K562 (cell line): ENCODE results near the gene DCUN1D4. TPM values are rescaled to one million over a fixed set of nuclear protein-coding genes. Genes with fewer than 3 reads are reported as not detected.
A peak's percentile ranks its signal among the peaks of the same experiment; 100 is the strongest.

Experiments
- ATAC-seq: fragments of 200-7000 bp; cut with Tn5 transposase; 3 replicates; pipeline ENCODE4 v1.9.1; 2020; ENCODE audit warnings: moderate library complexity
- BruUV-seq: library from RNA; stranded (reverse); fragments of 400-500 nt; replicated peaks from 2 replicates; lab custom pipeline; 2021; lab: Mats Ljungman, UMichigan
- CTCF ChIA-PET: fragments of 300-600 bp; formaldehyde crosslinking; extraction: SDS; loops from one replicate; lab custom pipeline; 2021; ENCODE audit warnings: low intra/inter-chr PET ratio; lab: Yijun Ruan, JAX
- POLR2A ChIA-PET: fragments of 300-600, 350-650 bp; sonication (Branson Sonifier 250); formaldehyde crosslinking; extraction: SDS; loops from one replicate; lab custom pipeline; 2021; ENCODE audit warnings: antibody characterized with exemption, inconsistent platforms; lab: Yijun Ruan, JAX
- DNase-seq, 4 experiments: peaks; one replicate each; pipeline versions ENCODE4 v3.0.0 to v3.0.0-alpha.2; 2011 to 2018; ENCODE audit warnings: low spot score in 3 of 4, mixed read lengths in 3 of 4; ENCODE audit errors: extremely low read depth in 1 of 4
- FAIRE-seq: peaks from 2 replicates; lab custom pipeline; 2011; peaks lifted over from hg19 to GRCh38; lab: Jason Lieb, UNC
- H2AFZ ChIP-seq: 2 replicates; pipeline ENCODE4 v1.6.0; 2011; ENCODE audit warnings: low read depth, low read length, control low read depth, inconsistent platforms
- H3K27ac ChIP-seq: fragments of 200-600 bp; 3 replicates; pipeline ENCODE4 v1.8.0; 2011; ENCODE audit warnings: low read depth, mild to moderate bottlenecking, control low read depth, inconsistent platforms, low read length, moderate library complexity, mixed read lengths; ENCODE audit errors: extremely low read depth
- H3K27me3 ChIP-seq, 2 experiments: fragments of 300-600 bp in 1 of 2; 2 replicates in 1 of 2; 3 replicates in 1 of 2; pipeline versions ENCODE4 v1.6.0 to v1.8.0; 2011; ENCODE audit warnings: inconsistent platforms in 2 of 2, low read length in 2 of 2, mild to moderate bottlenecking in 1 of 2, mixed read lengths in 1 of 2, moderate library complexity in 1 of 2; ENCODE audit not compliant: control insufficient read depth in 2 of 2, insufficient read depth in 2 of 2
- H3K36me3 ChIP-seq: fragments of 300-600 bp; 3 replicates; pipeline ENCODE4 v1.8.0; 2011; ENCODE audit warnings: mild to moderate bottlenecking, low read length, inconsistent platforms; ENCODE audit not compliant: control insufficient read depth, insufficient read depth
- H3K4me1 ChIP-seq, 2 experiments: fragments of 200-600 bp in 1 of 2; replicated peaks in 1 of 2; 2 replicates in 1 of 2; 3 replicates in 1 of 2; pipeline versions ENCODE4 v1.5.1 to v1.8.0; 2011; ENCODE audit warnings: inconsistent platforms in 2 of 2, low read length in 2 of 2, mild to moderate bottlenecking in 1 of 2, mixed read lengths in 1 of 2, moderate library complexity in 1 of 2; ENCODE audit not compliant: control insufficient read depth in 2 of 2, insufficient read depth in 2 of 2
- H3K4me2 ChIP-seq: 2 replicates; pipeline ENCODE4 v1.6.1; 2011; ENCODE audit warnings: low read length, control low read depth, inconsistent platforms, mixed read lengths; ENCODE audit not compliant: insufficient read depth
- H3K4me3 ChIP-seq: fragments of 200-600 bp; sonication (generic), shearing (Covaris generic); 2 replicates; pipeline ENCODE4 v1.5.1; 2016; ENCODE audit warnings: control low read depth, inconsistent platforms
- H3K79me2 ChIP-seq: fragments of 200-600 bp; 3 replicates; pipeline ENCODE4 v1.8.0; 2011; ENCODE audit warnings: low read length, inconsistent platforms; ENCODE audit not compliant: control insufficient read depth, insufficient read depth
- H3K9ac ChIP-seq, 2 experiments: 2 replicates each; pipeline versions ENCODE4 v1.6.0 to v1.6.1; 2011; ENCODE audit warnings: low read depth in 2 of 2, low read length in 2 of 2, control low read depth in 1 of 2, inconsistent platforms in 1 of 2, mild to moderate bottlenecking in 1 of 2, mixed read lengths in 1 of 2; ENCODE audit not compliant: insufficient read depth in 1 of 2
- H3K9me1 ChIP-seq: one replicate; pipeline ENCODE4 v1.6.0; 2011; ENCODE audit warnings: inconsistent platforms, mild to moderate bottlenecking, low read length, moderate library complexity; ENCODE audit not compliant: control insufficient read depth, insufficient read depth
- H3K9me3 ChIP-seq: replicated peaks from 2 replicates; pipeline ENCODE4 v1.5.1; 2011; ENCODE audit warnings: low read depth, low read length, inconsistent platforms; ENCODE audit not compliant: control insufficient read depth, insufficient read depth
- H4K20me1 ChIP-seq: replicated peaks from 2 replicates; pipeline ENCODE4 v1.6.1; 2011; ENCODE audit warnings: low read length, inconsistent platforms, mixed read lengths; ENCODE audit not compliant: control insufficient read depth, insufficient read depth
- ATF1 ChIP-seq, 2 experiments: fragments of 450-650 bp in 1 of 2; IDR thresholded peaks; 2 replicates each; pipeline ENCODE4 v1.6.1; 2016; ENCODE audit warnings: missing compliant biosample characterization in 1 of 2, missing genetic modification characterization in 1 of 2
- GABPB1 ChIP-seq: sonication (generic); formaldehyde crosslinking; IDR thresholded peaks from 2 replicates; pipeline ENCODE4 v1.8.0; 2022; ENCODE audit warnings: mild to moderate bottlenecking, missing genetic modification reagents
- NFATC3 ChIP-seq: fragments of 450-650 bp; IDR thresholded peaks from 2 replicates; pipeline ENCODE4 v1.6.1; 2017; ENCODE audit warnings: mild to moderate bottlenecking
- RBBP5 ChIP-seq: fragments of 200-600 bp; sonication (generic); IDR thresholded peaks from 2 replicates; pipeline ENCODE4 v1.6.1; 2012; ENCODE audit warnings: borderline replicate concordance, mild to moderate bottlenecking, low read length, control low read depth, inconsistent platforms; ENCODE audit not compliant: insufficient read depth, poor library complexity, severe bottlenecking
- ZBTB7A ChIP-seq: IDR thresholded peaks from 2 replicates; pipeline ENCODE4 v1.6.1; 2011; ENCODE audit warnings: low read depth, mild to moderate bottlenecking, low read length, moderate library complexity, borderline replicate concordance; ENCODE audit not compliant: control insufficient read depth
- WGBS: fragments of 100-300 bp; shearing (Covaris generic); methylation state at CpG from one replicate; pipeline ENCODE4 v1.1.6; 2016; ENCODE audit warnings: low coverage, mixed read lengths; ENCODE audit not compliant: insufficient coverage; ENCODE audit errors: missing lambda C conversion rate; 5-methylcytosine and 5-hydroxymethylcytosine counted together
- in situ Hi-C: fragments of 300-500 bp; cut with MboI; formaldehyde crosslinking; loops from 4 replicates; pipeline ENCODE4 v1.15.0; 2018; ENCODE audit warnings: inconsistent platforms, mixed read lengths
- intact Hi-C: fragments of 100-400 bp; cut with micrococcal nuclease; formaldehyde crosslinking; loops from 2 replicates; pipeline ENCODE4 v1.14.2; 2022
- polyA plus RNA-seq, 8 experiments: library from polyadenylated mRNA; depleted of rRNA in 4 of 8; stranded (reverse) in 5 of 8; unstranded in 3 of 8; fragments of >200 nt; fragmentation: Nextera tagmentation in 2 of 8; fragmentation: Illumina TruSeq in 1 of 8; extraction: Ambion mirVana in 2 of 8; extraction: Trizol in 1 of 8; gene quantifications; 2 replicates each; pipeline versions ENCODE4 v1.2.1 to v1.2.3, GENCODE V29; 2011 to 2014; ENCODE audit warnings: inconsistent platforms in 1 of 8, missing spikeins in 1 of 8
- total RNA-seq, 7 experiments: library from RNA; depleted of rRNA in 6 of 7; stranded (reverse); fragments of >200 nt in 6 of 7; fragmentation: Illumina TruSeq in 2 of 7; extraction: Trizol in 2 of 7; gene quantifications; 2 replicates each; pipeline versions ENCODE4 v1.2.1 to v1.2.3, GENCODE V29; 2011 to 2021; ENCODE audit warnings: low replicate concordance in 1 of 7
- TF ChIP-seq, protein P1 (sequence below): fragments of 250-450 bp; sonication (Bioruptor Pico); IDR thresholded peaks from 2 replicates; pipeline ENCODE4 v1.4.0; 2020; ENCODE audit warnings: mild to moderate bottlenecking, moderate library complexity
- TF ChIP-seq, protein P2 (sequence below): sonication (generic); formaldehyde crosslinking; IDR thresholded peaks from 2 replicates; pipeline ENCODE4 v1.8.0; 2022; ENCODE audit warnings: mild to moderate bottlenecking, missing genetic modification reagents, borderline replicate concordance
- TF ChIP-seq, protein P3 (sequence below): fragments of 450-650 bp; IDR thresholded peaks from 2 replicates; pipeline ENCODE4 v1.6.1; 2017; ENCODE audit warnings: antibody characterized with exemption, mild to moderate bottlenecking
- TF ChIP-seq, protein P4 (sequence below): fragments of 450-650 bp; IDR thresholded peaks from 2 replicates; pipeline ENCODE4 v1.6.1; 2017; ENCODE audit warnings: mild to moderate bottlenecking, moderate library complexity

DCUN1D4 gene
- total and polyA plus RNA-seq, 9 of the 15 experiments (the other 6 are each of a cell fraction or from before 2014, with no cell fraction given): 15.1 to 73.5 (median 23.0) TPM

DNA sequence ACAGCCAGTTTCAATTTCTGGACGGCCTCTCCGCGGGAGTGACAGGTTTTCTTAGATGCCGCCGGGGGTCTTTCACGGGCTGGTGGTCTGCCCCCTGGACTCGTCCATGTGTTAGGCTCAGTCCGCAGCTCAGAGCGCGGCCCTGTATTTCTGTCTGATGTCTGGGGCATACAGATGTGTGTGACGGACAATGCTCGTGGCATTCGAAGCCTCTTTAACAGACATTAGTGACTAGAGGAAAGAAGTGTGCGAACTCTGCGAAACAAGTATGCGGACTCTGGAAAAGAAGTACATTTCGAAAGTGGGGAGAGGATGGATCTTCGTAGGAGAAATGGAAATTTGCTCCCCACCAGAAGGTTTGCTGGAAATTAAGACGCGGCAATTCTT lies 793 bp upstream of the DCUN1D4 start:
- peak overlapping the region; percentile 60 to 85 for H3K9ac ChIP-seq
- no peak for ATAC-seq
- intact Hi-C loops: loop anchor here (5.0 kb wide), 1 partner anchor 45 kb away; no protein-coding TSS in a partner anchor
- H3K9me1 ChIP-seq: no peaks in the 10 kb centered on the region
- POLR2A ChIA-PET: interaction anchor here (0.8 to 1.0 kb wide), 3 partner anchors 9 to 55 kb away, joined by 3 read pairs; no protein-coding TSS in a partner anchor
- in situ Hi-C loops: no loop called here
- H3K27ac ChIP-seq: peak overlapping the region; percentile 31; the same call in 2 of the 3 replicates
- H3K27me3 ChIP-seq: no peaks in the 10 kb centered on the region
- 5% methylated on average over 20 of the region's 20 CpGs for WGBS
- H3K4me2 ChIP-seq: peak overlapping the region; percentile 93
- H3K36me3 ChIP-seq: peaks cover 7% of the 10 kb centered on the region; the same call in 1 of the 3 replicates
- BruUV-seq: no TSS peak
- peaks cover 35% of the 10 kb centered on the region for H3K79me2 ChIP-seq
- H3K4me3 ChIP-seq: peak overlapping the region; percentile 81
- peaks cover 0 to 14% of the 10 kb centered on the region in 2 experiments; a peak in 2 of 5 replicates for H3K4me1 ChIP-seq
- H3K9me3 ChIP-seq: no peaks in the 10 kb centered on the region; the same call in 1 of the 2 replicates
- DNase-seq: peak in 1 of 4 experiments; percentile 15
- CTCF ChIA-PET: no interaction called here
- H4K20me1 ChIP-seq: 0 out of 2 replicates have a peak, but pooled peaks cover 4% of the 10 kb centered on the region
- peak overlapping the region; percentile 96 for H2AFZ ChIP-seq
- peak; percentile 44 for FAIRE-seq
- 0 out of 2 replicates have a peak, but pooled peaks have one; percentile 27 for TF ChIP-seq NFATC3
- TF ChIP-seq, protein P1, sequence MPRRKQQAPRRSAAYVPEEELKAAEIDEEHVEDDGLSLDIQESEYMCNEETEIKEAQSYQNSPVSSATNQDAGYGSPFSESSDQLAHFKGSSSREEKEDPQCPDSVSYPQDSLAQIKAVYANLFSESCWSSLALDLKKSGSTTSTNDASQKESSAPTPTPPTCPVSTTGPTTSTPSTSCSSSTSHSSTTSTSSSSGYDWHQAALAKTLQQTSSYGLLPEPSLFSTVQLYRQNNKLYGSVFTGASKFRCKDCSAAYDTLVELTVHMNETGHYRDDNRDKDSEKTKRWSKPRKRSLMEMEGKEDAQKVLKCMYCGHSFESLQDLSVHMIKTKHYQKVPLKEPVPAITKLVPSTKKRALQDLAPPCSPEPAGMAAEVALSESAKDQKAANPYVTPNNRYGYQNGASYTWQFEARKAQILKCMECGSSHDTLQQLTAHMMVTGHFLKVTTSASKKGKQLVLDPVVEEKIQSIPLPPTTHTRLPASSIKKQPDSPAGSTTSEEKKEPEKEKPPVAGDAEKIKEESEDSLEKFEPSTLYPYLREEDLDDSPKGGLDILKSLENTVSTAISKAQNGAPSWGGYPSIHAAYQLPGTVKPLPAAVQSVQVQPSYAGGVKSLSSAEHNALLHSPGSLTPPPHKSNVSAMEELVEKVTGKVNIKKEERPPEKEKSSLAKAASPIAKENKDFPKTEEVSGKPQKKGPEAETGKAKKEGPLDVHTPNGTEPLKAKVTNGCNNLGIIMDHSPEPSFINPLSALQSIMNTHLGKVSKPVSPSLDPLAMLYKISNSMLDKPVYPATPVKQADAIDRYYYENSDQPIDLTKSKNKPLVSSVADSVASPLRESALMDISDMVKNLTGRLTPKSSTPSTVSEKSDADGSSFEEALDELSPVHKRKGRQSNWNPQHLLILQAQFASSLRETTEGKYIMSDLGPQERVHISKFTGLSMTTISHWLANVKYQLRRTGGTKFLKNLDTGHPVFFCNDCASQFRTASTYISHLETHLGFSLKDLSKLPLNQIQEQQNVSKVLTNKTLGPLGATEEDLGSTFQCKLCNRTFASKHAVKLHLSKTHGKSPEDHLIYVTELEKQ: no peak
- TF ChIP-seq GABPB1 (CRISPR knock-in tag): 0 out of 2 replicates have a peak, but pooled peaks have one; percentile 7
- TF ChIP-seq, protein P2, sequence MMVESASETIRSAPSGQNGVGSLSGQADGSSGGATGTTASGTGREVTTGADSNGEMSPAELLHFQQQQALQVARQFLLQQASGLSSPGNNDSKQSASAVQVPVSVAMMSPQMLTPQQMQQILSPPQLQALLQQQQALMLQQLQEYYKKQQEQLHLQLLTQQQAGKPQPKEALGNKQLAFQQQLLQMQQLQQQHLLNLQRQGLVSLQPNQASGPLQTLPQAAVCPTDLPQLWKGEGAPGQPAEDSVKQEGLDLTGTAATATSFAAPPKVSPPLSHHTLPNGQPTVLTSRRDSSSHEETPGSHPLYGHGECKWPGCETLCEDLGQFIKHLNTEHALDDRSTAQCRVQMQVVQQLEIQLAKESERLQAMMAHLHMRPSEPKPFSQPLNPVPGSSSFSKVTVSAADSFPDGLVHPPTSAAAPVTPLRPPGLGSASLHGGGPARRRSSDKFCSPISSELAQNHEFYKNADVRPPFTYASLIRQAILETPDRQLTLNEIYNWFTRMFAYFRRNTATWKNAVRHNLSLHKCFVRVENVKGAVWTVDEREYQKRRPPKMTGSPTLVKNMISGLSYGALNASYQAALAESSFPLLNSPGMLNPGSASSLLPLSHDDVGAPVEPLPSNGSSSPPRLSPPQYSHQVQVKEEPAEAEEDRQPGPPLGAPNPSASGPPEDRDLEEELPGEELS (CRISPR knock-in tag): no peak
- TF ChIP-seq, protein P3, sequence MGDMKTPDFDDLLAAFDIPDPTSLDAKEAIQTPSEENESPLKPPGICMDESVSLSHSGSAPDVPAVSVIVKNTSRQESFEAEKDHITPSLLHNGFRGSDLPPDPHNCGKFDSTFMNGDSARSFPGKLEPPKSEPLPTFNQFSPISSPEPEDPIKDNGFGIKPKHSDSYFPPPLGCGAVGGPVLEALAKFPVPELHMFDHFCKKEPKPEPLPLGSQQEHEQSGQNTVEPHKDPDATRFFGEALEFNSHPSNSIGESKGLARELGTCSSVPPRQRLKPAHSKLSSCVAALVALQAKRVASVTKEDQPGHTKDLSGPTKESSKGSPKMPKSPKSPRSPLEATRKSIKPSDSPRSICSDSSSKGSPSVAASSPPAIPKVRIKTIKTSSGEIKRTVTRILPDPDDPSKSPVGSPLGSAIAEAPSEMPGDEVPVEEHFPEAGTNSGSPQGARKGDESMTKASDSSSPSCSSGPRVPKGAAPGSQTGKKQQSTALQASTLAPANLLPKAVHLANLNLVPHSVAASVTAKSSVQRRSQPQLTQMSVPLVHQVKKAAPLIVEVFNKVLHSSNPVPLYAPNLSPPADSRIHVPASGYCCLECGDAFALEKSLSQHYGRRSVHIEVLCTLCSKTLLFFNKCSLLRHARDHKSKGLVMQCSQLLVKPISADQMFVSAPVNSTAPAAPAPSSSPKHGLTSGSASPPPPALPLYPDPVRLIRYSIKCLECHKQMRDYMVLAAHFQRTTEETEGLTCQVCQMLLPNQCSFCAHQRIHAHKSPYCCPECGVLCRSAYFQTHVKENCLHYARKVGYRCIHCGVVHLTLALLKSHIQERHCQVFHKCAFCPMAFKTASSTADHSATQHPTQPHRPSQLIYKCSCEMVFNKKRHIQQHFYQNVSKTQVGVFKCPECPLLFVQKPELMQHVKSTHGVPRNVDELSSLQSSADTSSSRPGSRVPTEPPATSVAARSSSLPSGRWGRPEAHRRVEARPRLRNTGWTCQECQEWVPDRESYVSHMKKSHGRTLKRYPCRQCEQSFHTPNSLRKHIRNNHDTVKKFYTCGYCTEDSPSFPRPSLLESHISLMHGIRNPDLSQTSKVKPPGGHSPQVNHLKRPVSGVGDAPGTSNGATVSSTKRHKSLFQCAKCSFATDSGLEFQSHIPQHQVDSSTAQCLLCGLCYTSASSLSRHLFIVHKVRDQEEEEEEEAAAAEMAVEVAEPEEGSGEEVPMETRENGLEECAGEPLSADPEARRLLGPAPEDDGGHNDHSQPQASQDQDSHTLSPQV: peak; percentile 49; the same call in 1 of the 2 replicates
- peak; percentile 5 for TF ChIP-seq RBBP5
- TF ChIP-seq ZBTB7A: peak; percentile 57; the same call in 1 of the 2 replicates
- TF ChIP-seq, protein P4, sequence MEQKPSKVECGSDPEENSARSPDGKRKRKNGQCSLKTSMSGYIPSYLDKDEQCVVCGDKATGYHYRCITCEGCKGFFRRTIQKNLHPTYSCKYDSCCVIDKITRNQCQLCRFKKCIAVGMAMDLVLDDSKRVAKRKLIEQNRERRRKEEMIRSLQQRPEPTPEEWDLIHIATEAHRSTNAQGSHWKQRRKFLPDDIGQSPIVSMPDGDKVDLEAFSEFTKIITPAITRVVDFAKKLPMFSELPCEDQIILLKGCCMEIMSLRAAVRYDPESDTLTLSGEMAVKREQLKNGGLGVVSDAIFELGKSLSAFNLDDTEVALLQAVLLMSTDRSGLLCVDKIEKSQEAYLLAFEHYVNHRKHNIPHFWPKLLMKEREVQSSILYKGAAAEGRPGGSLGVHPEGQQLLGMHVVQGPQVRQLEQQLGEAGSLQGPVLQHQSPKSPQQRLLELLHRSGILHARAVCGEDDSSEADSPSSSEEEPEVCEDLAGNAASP: no peak
- TF ChIP-seq ATF1 (CRISPR knock-in tag; IDR thresholded peaks at IDR 0.05): no peak
- no peak for TF ChIP-seq ATF1 (tag; IDR thresholded peaks at IDR 0.05)
